Measurements from ENCODE around the gene LTV1. TPM values are rescaled to one million over a fixed set of nuclear protein-coding genes. Genes with fewer than 3 reads are reported as not detected.

The LTV1 gene
- total and polyA plus RNA-seq, 9 of the 15 experiments (the other 6 are each of a cell fraction or from before 2014, with no cell fraction given), result 57.9 to 162 (median 119) TPM

DNA sequence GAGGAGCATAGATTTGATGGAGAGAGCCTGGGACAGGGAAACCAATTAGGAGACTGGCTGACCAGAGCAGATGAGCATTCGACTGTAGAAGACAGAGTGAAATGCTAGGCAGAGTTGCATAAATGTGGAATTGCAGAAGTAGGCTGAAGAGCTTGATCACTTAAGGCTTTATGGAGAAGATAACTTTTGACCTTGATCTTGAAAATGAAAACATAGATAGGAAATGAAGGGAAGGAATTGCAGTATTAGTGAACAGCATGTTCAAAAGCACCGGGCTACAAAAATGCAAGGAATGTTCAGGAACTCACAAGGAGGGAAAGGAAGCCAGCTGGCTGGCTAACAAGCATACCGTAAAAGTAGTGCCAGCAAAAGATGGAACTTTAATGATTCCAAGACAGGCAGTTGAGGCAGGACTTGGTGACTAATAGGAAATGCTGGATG lies 20.5 kb upstream of the LTV1 start:
- H3K4me3 ChIP-seq, result no peak overlapping the region
- 60% methylated on average over 3 of the region's 3 CpGs for WGBS (ENCODE audit: insufficient coverage, low coverage, missing lambda C conversion rate)
- H4K20me1 ChIP-seq (replicated peaks; ENCODE audit: control insufficient read depth, insufficient read depth, low read length), result no peaks in the 10 kb centered on the region
- no peak overlapping the region for H3K9ac ChIP-seq (ENCODE audit: insufficient read depth in 1 of 2, low read depth in 2 of 2, low read length in 2 of 2)
- no peaks in the 10 kb centered on the region for H3K79me2 ChIP-seq (ENCODE audit: control insufficient read depth, insufficient read depth, low read length)
- H3K9me1 ChIP-seq (ENCODE audit: control insufficient read depth, insufficient read depth, low read length), result no peaks in the 10 kb centered on the region
- no peak overlapping the region for H2AFZ ChIP-seq (ENCODE audit: low read depth, low read length)
- intact Hi-C loops (cut with micrococcal nuclease) (no loop called here), in situ Hi-C loops (cut with MboI) (no loop called here)
- H3K27ac ChIP-seq (ENCODE audit: extremely low read depth, low read depth, low read length), result no peak overlapping the region
- peaks cover 0 to 6% of the 10 kb centered on the region in 2 experiments; a peak in 1 of 5 replicates for H3K4me1 ChIP-seq (replicated peaks in 1 of 2; ENCODE audit: control insufficient read depth in 2 of 2, insufficient read depth in 2 of 2, low read length in 2 of 2)
- ChIA-PET POLR2A (interaction anchor here (0.6 kb wide), 1 partner anchor 13 kb away, joined by 3 read pairs; no protein-coding TSS in a partner anchor), CTCF (ENCODE audit: low intra/inter-chr PET ratio) (no interaction called here)
- no peaks in the 10 kb centered on the region for H3K9me3 ChIP-seq (replicated peaks; ENCODE audit: control insufficient read depth, insufficient read depth, low read depth, low read length)
- FAIRE-seq (no peak), ATAC-seq (no peak), DNase-seq (ENCODE audit: extremely low read depth in 1 of 4, low spot score in 3 of 4) (no peak)
- H3K4me2 ChIP-seq (ENCODE audit: insufficient read depth, low read length), result no peak overlapping the region
- BruUV-seq (replicated peaks), result no TSS peak
- TF ChIP-seq, protein P1, sequence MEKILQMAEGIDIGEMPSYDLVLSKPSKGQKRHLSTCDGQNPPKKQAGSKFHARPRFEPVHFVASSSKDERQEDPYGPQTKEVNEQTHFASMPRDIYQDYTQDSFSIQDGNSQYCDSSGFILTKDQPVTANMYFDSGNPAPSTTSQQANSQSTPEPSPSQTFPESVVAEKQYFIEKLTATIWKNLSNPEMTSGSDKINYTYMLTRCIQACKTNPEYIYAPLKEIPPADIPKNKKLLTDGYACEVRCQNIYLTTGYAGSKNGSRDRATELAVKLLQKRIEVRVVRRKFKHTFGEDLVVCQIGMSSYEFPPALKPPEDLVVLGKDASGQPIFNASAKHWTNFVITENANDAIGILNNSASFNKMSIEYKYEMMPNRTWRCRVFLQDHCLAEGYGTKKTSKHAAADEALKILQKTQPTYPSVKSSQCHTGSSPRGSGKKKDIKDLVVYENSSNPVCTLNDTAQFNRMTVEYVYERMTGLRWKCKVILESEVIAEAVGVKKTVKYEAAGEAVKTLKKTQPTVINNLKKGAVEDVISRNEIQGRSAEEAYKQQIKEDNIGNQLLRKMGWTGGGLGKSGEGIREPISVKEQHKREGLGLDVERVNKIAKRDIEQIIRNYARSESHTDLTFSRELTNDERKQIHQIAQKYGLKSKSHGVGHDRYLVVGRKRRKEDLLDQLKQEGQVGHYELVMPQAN (IDR thresholded peaks at IDR 0.05; ENCODE audit: borderline replicate concordance), result no peak
- no peak for TF ChIP-seq MCM7 (IDR thresholded peaks at IDR 0.05)
- no peak for TF ChIP-seq TRIM24 (IDR thresholded peaks at IDR 0.05)
- no peak for TF ChIP-seq ZZZ3 (IDR thresholded peaks at IDR 0.05)
- TF ChIP-seq CC2D1A (IDR thresholded peaks at IDR 0.05), result no peak
- TF ChIP-seq, protein P2, sequence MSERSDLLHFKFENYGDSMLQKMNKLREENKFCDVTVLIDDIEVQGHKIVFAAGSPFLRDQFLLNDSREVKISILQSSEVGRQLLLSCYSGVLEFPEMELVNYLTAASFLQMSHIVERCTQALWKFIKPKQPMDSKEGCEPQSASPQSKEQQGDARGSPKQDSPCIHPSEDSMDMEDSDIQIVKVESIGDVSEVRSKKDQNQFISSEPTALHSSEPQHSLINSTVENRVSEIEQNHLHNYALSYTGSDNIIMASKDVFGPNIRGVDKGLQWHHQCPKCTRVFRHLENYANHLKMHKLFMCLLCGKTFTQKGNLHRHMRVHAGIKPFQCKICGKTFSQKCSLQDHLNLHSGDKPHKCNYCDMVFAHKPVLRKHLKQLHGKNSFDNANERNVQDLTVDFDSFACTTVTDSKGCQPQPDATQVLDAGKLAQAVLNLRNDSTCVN (CRISPR knock-in tag; IDR thresholded peaks at IDR 0.05), result no peak
- no peak for TF ChIP-seq ZNF561 (CRISPR knock-in tag; conservative IDR thresholded peaks at IDR 0.05)
- TF ChIP-seq L3MBTL2 (IDR thresholded peaks at IDR 0.05), result no peak
- TF ChIP-seq ZNF224 (CRISPR knock-in tag; IDR thresholded peaks at IDR 0.05), result no peak
- TF ChIP-seq FOXM1 (IDR thresholded peaks at IDR 0.05; ENCODE audit: low read depth), result no peak
- no peak for TF ChIP-seq FOXM1 (CRISPR knock-in tag; IDR thresholded peaks at IDR 0.05; ENCODE audit: low read depth)
- TF ChIP-seq, protein P3, sequence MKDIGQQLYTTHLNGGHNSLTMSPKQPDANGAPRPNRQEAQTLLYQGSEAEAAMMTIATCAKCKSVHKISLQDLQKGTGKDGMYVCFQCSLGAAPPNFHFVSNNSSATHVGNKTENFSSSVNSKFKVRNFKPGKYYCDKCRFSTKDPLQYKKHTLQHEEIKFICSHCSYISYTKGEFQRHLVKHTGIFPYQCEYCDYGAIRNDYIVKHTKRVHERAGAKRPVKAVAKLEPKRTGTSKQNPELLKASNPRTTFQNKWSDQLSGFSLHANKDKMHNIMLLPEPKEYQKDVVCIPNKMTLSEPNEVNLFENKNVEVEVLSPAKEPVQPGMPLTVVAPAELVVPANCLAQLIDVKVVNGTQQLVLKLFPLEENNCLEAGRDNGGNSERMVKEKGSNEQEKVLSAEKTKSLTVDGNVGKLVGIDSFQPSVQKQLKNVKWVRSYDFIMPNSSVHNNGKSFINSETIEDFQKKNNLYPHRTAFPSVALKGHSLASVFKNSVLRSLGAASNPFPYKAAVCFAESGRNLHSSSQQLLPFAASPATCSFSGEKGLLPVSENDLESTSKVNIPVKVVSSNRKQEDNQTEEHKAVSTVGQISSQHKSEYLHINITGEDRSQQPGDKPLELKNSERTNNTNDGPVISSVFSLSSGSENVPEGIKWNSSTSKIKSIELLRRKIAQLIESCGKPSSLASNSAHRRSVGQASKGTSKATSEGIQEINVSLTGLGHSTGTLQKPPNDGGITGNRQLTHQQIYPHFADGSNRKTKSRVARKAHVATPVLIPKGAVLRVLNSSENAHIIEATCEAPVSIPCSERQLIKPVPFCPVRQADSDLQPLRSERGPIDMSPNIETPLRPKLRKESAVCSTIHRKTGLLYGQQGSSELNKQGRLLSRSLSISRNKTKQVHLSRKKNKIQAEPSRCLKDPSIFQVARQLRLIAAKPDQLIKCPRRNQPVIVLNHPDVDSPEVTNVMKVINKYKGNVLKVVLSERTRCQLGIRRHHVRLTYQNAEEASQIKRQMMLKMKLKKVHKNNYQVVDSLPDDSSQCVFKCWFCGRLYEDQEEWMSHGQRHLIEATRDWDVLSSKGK (CRISPR knock-in tag; IDR thresholded peaks at IDR 0.05), result no peak
- no peak for TF ChIP-seq GTF2A2 (tag; IDR thresholded peaks at IDR 0.05)
- TF ChIP-seq, protein P4, sequence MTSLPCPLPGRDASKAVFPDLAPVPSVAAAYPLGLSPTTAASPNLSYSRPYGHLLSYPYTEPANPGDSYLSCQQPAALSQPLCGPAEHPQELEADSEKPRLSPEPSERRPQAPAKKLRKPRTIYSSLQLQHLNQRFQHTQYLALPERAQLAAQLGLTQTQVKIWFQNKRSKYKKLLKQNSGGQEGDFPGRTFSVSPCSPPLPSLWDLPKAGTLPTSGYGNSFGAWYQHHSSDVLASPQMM (CRISPR knock-in tag; IDR thresholded peaks at IDR 0.05), result no peak
- TF ChIP-seq LARP7 (IDR thresholded peaks at IDR 0.05), result no peak
- no peak for TF ChIP-seq ZSCAN32 (CRISPR knock-in tag; IDR thresholded peaks at IDR 0.05)
- TF ChIP-seq NBN (IDR thresholded peaks at IDR 0.05; ENCODE audit: low read depth), result no peak
- no peak for TF ChIP-seq MEF2A (IDR thresholded peaks at IDR 0.05; ENCODE audit: control insufficient read depth, low read depth, low read length)
- H3K27me3 ChIP-seq (ENCODE audit: control insufficient read depth in 2 of 2, insufficient read depth in 2 of 2, low read length in 2 of 2), result no peaks in the 10 kb centered on the region
- 0 out of 3 replicates have a peak, but pooled peaks cover 3% of the 10 kb centered on the region for H3K36me3 ChIP-seq (ENCODE audit: control insufficient read depth, insufficient read depth, low read length)
